ENCODE results near the gene ATXN1L.
"Not testable (repeated sequence)": the region's sequence is repeated elsewhere in the genome, so short reads cannot be mapped to it uniquely, and the experiment has no call there.

The ATXN1L gene

GRCh38 chr16:71845639-71846430, at the start of gene ATXN1L:
TSS of gene ATXN1L (plus strand) at chr16:71845976. CDS start at chr16:71849741, 3,765 bp downstream.
- peak in 1 of 2 experiments; percentile 3 for DNase-seq

GRCh38 chr16:71796501-71797097, 49.2 kb upstream of the ATXN1L start:
- DNase-seq: no peak

- no peak for DNase-seq
Observed at GRCh38 chr16:71803305-71803690, 42.5 kb upstream of the ATXN1L start.

- no peak for DNase-seq
Observed at GRCh38 chr16:71807905-71808592, 37.7 kb upstream of the ATXN1L start.

- peak; percentile 60 to 90 for DNase-seq
Observed at GRCh38 chr16:71808593-71809459, 37.0 kb upstream of the ATXN1L start, which contains the start of gene AP1G1. TSS of gene AP1G1 (minus strand) at chr16:71808834. CDS start at chr16:71789479, 19,355 bp downstream.

- DNase-seq: not testable (repeated sequence)
Observed at GRCh38 chr16:71810155-71810530, 35.6 kb upstream of the ATXN1L start.

- DNase-seq: no peak
Observed at GRCh38 chr16:71811261-71811803, 34.4 kb upstream of the ATXN1L start.

GRCh38 chr16:71817155-71817500, 28.6 kb upstream of the ATXN1L start:
- DNase-seq: not testable (repeated sequence)

GRCh38 chr16:71826533-71827017, 19.2 kb upstream of the ATXN1L start:
- no peak for DNase-seq

GRCh38 chr16:71830359-71830758, 15.4 kb upstream of the ATXN1L start:
- DNase-seq: no peak

- DNase-seq: not testable (repeated sequence)
Observed at GRCh38 chr16:71831698-71832097, 14.1 kb upstream of the ATXN1L start.

GRCh38 chr16:71832112-71832511, 13.7 kb upstream of the ATXN1L start:
- DNase-seq: not testable (repeated sequence)

- no peak for DNase-seq
Observed at GRCh38 chr16:71834291-71834690, 11.5 kb upstream of the ATXN1L start.

- DNase-seq: no peak
Observed at GRCh38 chr16:71837150-71837549, 8.6 kb upstream of the ATXN1L start.

- DNase-seq: no peak
Observed at GRCh38 chr16:71840052-71840451, 5.7 kb upstream of the ATXN1L start.

GRCh38 chr16:71843572-71843971, 2.2 kb upstream of the ATXN1L start:
- DNase-seq: no peak

- DNase-seq: no peak
Observed at GRCh38 chr16:71846431-71846830, 655 bp downstream of the ATXN1L start.

- DNase-seq: no peak
Observed at GRCh38 chr16:71847096-71847495, 1.3 kb downstream of the ATXN1L start.

- no peak for DNase-seq
Observed at GRCh38 chr16:71848622-71849021, 2.8 kb downstream of the ATXN1L start.

- DNase-seq: no peak
Observed at GRCh38 chr16:71851746-71852145, 6.0 kb downstream of the ATXN1L start.

- no peak for DNase-seq
Observed at GRCh38 chr16:71852158-71852557, 6.4 kb downstream of the ATXN1L start.

- DNase-seq: no peak
Observed at GRCh38 chr16:71852561-71852960, 6.8 kb downstream of the ATXN1L start.
